CD4-positive, alpha-beta T cell (primary cell): ENCODE measurements around the gene KCNC2. TPM values are rescaled to one million over a fixed set of nuclear protein-coding genes. Genes with fewer than 3 reads are reported as not detected.

Experiments
- ATAC-seq: fragments of 200-7000 bp; cut with Tn5 transposase; one replicate; pipeline ENCODE4 v1.10.0; 2022; ENCODE audit warnings: mild to moderate bottlenecking; ENCODE audit not compliant: poor library complexity
- CTCF ChIA-PET: fragments of 350-600 bp; sonication (Branson Sonifier 250); formaldehyde crosslinking; loops from one replicate; lab custom pipeline; 2021; ENCODE audit warnings: antibody characterized with exemption, inconsistent platforms; lab: Charles Lee
- POLR2A ChIA-PET: fragments of 350-600 bp; sonication (Branson Sonifier 250); formaldehyde crosslinking; loops from one replicate; lab custom pipeline; 2021; ENCODE audit warnings: antibody characterized with exemption, inconsistent platforms; lab: Charles Lee
- DNase-seq, 14 experiments: peaks; one replicate each; pipeline ENCODE4 v3.0.0-alpha.2; 2013 to 2020; ENCODE audit warnings: mixed read lengths in 2 of 14
- H3K27ac ChIP-seq, 2 donors: one replicate each; pipeline versions ENCODE4 v1.5.1 to v1.7.0; 2013; ENCODE audit warnings: low read length in 2 of 2, low read depth in 1 of 2, mild to moderate bottlenecking in 1 of 2
- H3K27me3 ChIP-seq, 2 experiments: 1 replicate in 1 of 2; 2 replicates in 1 of 2; pipeline versions ENCODE4 v1.6.1 to v1.7.0; 2013; ENCODE audit warnings: low read length in 2 of 2, control low read depth in 1 of 2, mild to moderate bottlenecking in 1 of 2, moderate library complexity in 1 of 2; ENCODE audit not compliant: insufficient read depth in 2 of 2, control insufficient read depth in 1 of 2
- H3K36me3 ChIP-seq: one replicate; pipeline ENCODE4 v1.6.1; 2013; ENCODE audit warnings: low read length, control low read depth; ENCODE audit not compliant: insufficient read depth
- H3K4me1 ChIP-seq: one replicate; pipeline ENCODE4 v1.6.1; 2013; ENCODE audit warnings: low read length, control low read depth; ENCODE audit not compliant: insufficient read depth
- H3K4me3 ChIP-seq: one replicate; pipeline ENCODE4 v1.5.1; 2013; ENCODE audit warnings: mild to moderate bottlenecking, low read length, moderate library complexity
- H3K9me3 ChIP-seq, 2 experiments: 1 replicate in 1 of 2; 2 replicates in 1 of 2; pipeline versions ENCODE4 v1.6.1 to v1.7.0; 2013; ENCODE audit warnings: low read length in 2 of 2, mild to moderate bottlenecking in 2 of 2, control low read depth in 1 of 2, moderate library complexity in 1 of 2; ENCODE audit not compliant: control insufficient read depth in 1 of 2, insufficient read depth in 1 of 2
- H3K27ac Mint-ChIP-seq: one replicate; pipeline ENCODE4 v1.8.0; 2020; ENCODE audit warnings: mixed read lengths
- H3K27me3 Mint-ChIP-seq: one replicate; pipeline ENCODE4 v1.8.0; 2021; ENCODE audit warnings: mixed read lengths
- H3K36me3 Mint-ChIP-seq: one replicate; pipeline ENCODE4 v1.8.0; 2021; ENCODE audit warnings: low read depth, mixed read lengths
- H3K4me1 Mint-ChIP-seq: one replicate; pipeline ENCODE4 v1.8.0; 2021; ENCODE audit warnings: low read depth, mixed read lengths
- H3K4me3 Mint-ChIP-seq: one replicate; pipeline ENCODE4 v1.8.0; 2020; ENCODE audit warnings: mild to moderate bottlenecking, mixed read lengths
- H3K9me3 Mint-ChIP-seq: one replicate; pipeline ENCODE4 v1.8.0; 2020; ENCODE audit warnings: mixed read lengths
- CTCF ChIP-seq: fragments of 200-600 bp; IDR thresholded peaks from one replicate; pipeline ENCODE4 v1.8.0; 2022; ENCODE audit warnings: antibody characterized with exemption, mild to moderate bottlenecking
- intact Hi-C, 2 experiments: fragments of 100-400 bp; cut with DNase I in 1 of 2; cut with micrococcal nuclease in 1 of 2; formaldehyde crosslinking; loops; one replicate each; pipeline versions ENCODE4 v1.15.1 to v1.9.0; 2023 to 2025; cut with DNase I, micrococcal nuclease
- total RNA-seq, 174 experiments: library from RNA in 2 of 174; stranded (reverse) in 2 of 174; gene quantifications; one replicate each; pipeline ENCODE4 v1.2.3 and lab custom pipeline; 2021 to 2026

Gene KCNC2
- total RNA-seq, 2 experiments from 2014 or later, result not detected

- H3K27ac ChIP-seq, result no peak overlapping the region
- DNase-seq (no peak), ATAC-seq (no peak)
- no peak for TF ChIP-seq CTCF
- ChIA-PET CTCF (no interaction called here), POLR2A (no interaction called here)
- intact Hi-C loops, result no loop called here
- no peaks in the 10 kb centered on the region for H3K4me1 Mint-ChIP-seq
- H3K4me3 ChIP-seq, result no peak overlapping the region
- no peaks in the 10 kb centered on the region for H3K27me3 ChIP-seq
- no peaks in the 10 kb centered on the region for H3K4me1 ChIP-seq
- peaks cover 0 to 4% of the 10 kb centered on the region in 2 experiments for H3K9me3 ChIP-seq
- no peaks in the 10 kb centered on the region for H3K36me3 ChIP-seq
- peaks cover 5% of the 10 kb centered on the region for H3K27me3 Mint-ChIP-seq
- H3K4me3 Mint-ChIP-seq, result no peak overlapping the region
- peaks cover 1% of the 10 kb centered on the region for H3K9me3 Mint-ChIP-seq
- no peak overlapping the region for H3K27ac Mint-ChIP-seq
- H3K36me3 Mint-ChIP-seq, result no peaks in the 10 kb centered on the region
These were observed 17.5 kb upstream of the KCNC2 start for GRCh38 chr12:75227132-75227531.

- Histone ChIP-seq H3K27me3 (peaks cover 31 to 32% of the 10 kb centered on the region in 2 experiments), H3K36me3 (no peaks in the 10 kb centered on the region), H3K9me3 (peaks cover 3 to 21% of the 10 kb centered on the region in 2 experiments), H3K4me1 (peaks cover 14% of the 10 kb centered on the region), H3K4me3 (no peak overlapping the region), H3K27ac (no peak overlapping the region)
- intact Hi-C loops, result no loop called here
- ChIA-PET POLR2A (no interaction called here), CTCF (no interaction called here)
- no peak for ATAC-seq
- TF ChIP-seq CTCF, result no peak
- Mint-ChIP-seq H3K4me3 (no peak overlapping the region), H3K27ac (no peak overlapping the region), H3K9me3 (peaks cover 2% of the 10 kb centered on the region), H3K36me3 (no peaks in the 10 kb centered on the region), H3K4me1 (peaks cover 11% of the 10 kb centered on the region), H3K27me3 (peaks cover 48% of the 10 kb centered on the region)
- DNase-seq, result no peak
These were observed 2.4 kb upstream of the KCNC2 start for GRCh38 chr12:75212072-75212471.

- peaks cover 3 to 23% of the 10 kb centered on the region in 2 experiments for H3K9me3 ChIP-seq
- CTCF ChIA-PET, result no interaction called here
- peaks cover 41 to 58% of the 10 kb centered on the region in 2 experiments for H3K27me3 ChIP-seq
- Mint-ChIP-seq H3K27me3 (peaks cover 74% of the 10 kb centered on the region), H3K36me3 (no peaks in the 10 kb centered on the region), H3K4me1 (peaks cover 11% of the 10 kb centered on the region), H3K27ac (no peak overlapping the region), H3K9me3 (peaks cover 2% of the 10 kb centered on the region), H3K4me3 (no peak overlapping the region)
- no peak overlapping the region for H3K4me3 ChIP-seq
- POLR2A ChIA-PET, result no interaction called here
- H3K4me1 ChIP-seq, result peaks cover 14% of the 10 kb centered on the region
- DNase-seq (peak in 3 of 14 experiments; percentile 2 to 25 (median 7)), ATAC-seq (no peak)
- H3K36me3 ChIP-seq, result no peaks in the 10 kb centered on the region
- H3K27ac ChIP-seq, result no peak overlapping the region
- intact Hi-C loops, result no loop called here
- TF ChIP-seq CTCF, result no peak
These were observed 505 bp downstream of the KCNC2 start for GRCh38 chr12:75208856-75209811.
